HepG2 (cell line): ENCODE results near the gene NR2F1-AS1. TPM values are rescaled to one million over a fixed set of nuclear protein-coding genes. Genes with fewer than 3 reads are reported as not detected.

Source experiments
- AGO1 ChIP-seq: fragments of 200-400 bp; formaldehyde crosslinking; IDR thresholded peaks from 2 replicates; pipeline ENCODE4 v1.6.1; 2017; ENCODE audit warnings: mild to moderate bottlenecking, low read depth, low read length, moderate library complexity; ENCODE audit not compliant: poor library complexity, severe bottlenecking
- ASH2L ChIP-seq: fragments of 300-600, 200-600 bp; sonication (generic); IDR thresholded peaks from 2 replicates; pipeline ENCODE4 v1.7.0; 2017; ENCODE audit warnings: low read depth, mild to moderate bottlenecking, moderate library complexity, mixed read lengths, low read length; ENCODE audit not compliant: insufficient read length
- CC2D1A ChIP-seq: sonication (generic); formaldehyde crosslinking; IDR thresholded peaks from 2 replicates; pipeline ENCODE4 v1.8.1; 2023; ENCODE audit warnings: mild to moderate bottlenecking, missing genetic modification reagents
- KDM4B ChIP-seq: sonication (generic); formaldehyde crosslinking; IDR thresholded peaks from 2 replicates; pipeline ENCODE4 v1.4.0; 2020; ENCODE audit warnings: missing genetic modification reagents
- MEIS2 ChIP-seq: sonication (generic); formaldehyde crosslinking; IDR thresholded peaks from 2 replicates; pipeline ENCODE4 v1.9.0; 2021; ENCODE audit warnings: mild to moderate bottlenecking, missing genetic modification reagents
- PCBP1 ChIP-seq: fragments of 200-400 bp; formaldehyde crosslinking; IDR thresholded peaks from 2 replicates; pipeline ENCODE4 v1.6.1; 2017; ENCODE audit warnings: mild to moderate bottlenecking, low read depth, low read length, borderline replicate concordance
- REL ChIP-seq: sonication (generic); formaldehyde crosslinking; conservative IDR thresholded peaks from 2 replicates; pipeline ENCODE4 v1.8.0; 2022; ENCODE audit warnings: mild to moderate bottlenecking, missing genetic modification reagents, moderate library complexity
- SMARCC2 ChIP-seq: fragments of 450-650 bp; IDR thresholded peaks from 2 replicates; pipeline ENCODE4 v1.6.1; 2017; ENCODE audit warnings: antibody characterized with exemption, mild to moderate bottlenecking
- SPEN ChIP-seq: sonication (generic); formaldehyde crosslinking; IDR thresholded peaks from 2 replicates; pipeline ENCODE4 v1.5.1; 2020; ENCODE audit warnings: low read depth, mild to moderate bottlenecking, missing genetic modification reagents
- TBL1XR1 ChIP-seq: fragments of 150-350 bp; IDR thresholded peaks from 2 replicates; pipeline ENCODE4 v1.6.1; 2014; ENCODE audit warnings: borderline replicate concordance, low read length; ENCODE audit not compliant: partially characterized antibody
- TEAD2 ChIP-seq: sonication (generic); formaldehyde crosslinking; IDR thresholded peaks from 2 replicates; pipeline ENCODE4 v1.9.0; 2021; ENCODE audit warnings: missing genetic modification reagents
- TGIF2 ChIP-seq: IDR thresholded peaks from 2 replicates; pipeline ENCODE4 v1.6.1; 2016; ENCODE audit warnings: control low read depth, missing compliant biosample characterization
- ZNF121 ChIP-seq: sonication (generic); formaldehyde crosslinking; IDR thresholded peaks from 2 replicates; pipeline ENCODE4 v1.5.0; 2020; ENCODE audit warnings: mild to moderate bottlenecking, missing genetic modification reagents
- ZNF224 ChIP-seq: sonication (generic); formaldehyde crosslinking; IDR thresholded peaks from 2 replicates; pipeline ENCODE4 v1.5.0; 2020; ENCODE audit warnings: mild to moderate bottlenecking, missing genetic modification reagents
- ZNF256 ChIP-seq: sonication (generic); formaldehyde crosslinking; conservative IDR thresholded peaks from 2 replicates; pipeline ENCODE4 v1.4.0; 2020; ENCODE audit warnings: missing genetic modification reagents
- ZNF292 ChIP-seq: sonication (generic); formaldehyde crosslinking; IDR thresholded peaks from 2 replicates; pipeline ENCODE4 v1.8.1; 2022; ENCODE audit warnings: mild to moderate bottlenecking, low read depth, missing genetic modification reagents, borderline replicate concordance
- ZNF331 ChIP-seq: sonication (generic); formaldehyde crosslinking; IDR thresholded peaks from 2 replicates; pipeline ENCODE4 v1.4.0; 2020; ENCODE audit warnings: missing genetic modification reagents
- ZNF547 ChIP-seq: sonication (generic); formaldehyde crosslinking; IDR thresholded peaks from 2 replicates; pipeline ENCODE4 v1.5.1; 2020; ENCODE audit warnings: mild to moderate bottlenecking, missing genetic modification reagents
- ZNF589 ChIP-seq: sonication (generic); formaldehyde crosslinking; conservative IDR thresholded peaks from 2 replicates; pipeline ENCODE4 v1.8.0; 2022; ENCODE audit warnings: mild to moderate bottlenecking, moderate library complexity, missing genetic modification reagents
- polyA plus RNA-seq, 8 experiments: library from polyadenylated mRNA; depleted of rRNA in 3 of 8; stranded (reverse) in 7 of 8; unstranded in 1 of 8; fragments of >200 nt; fragmentation: Illumina TruSeq in 4 of 8; extraction: Trizol in 4 of 8; gene quantifications; 2 replicates each; pipeline versions ENCODE4 v1.2.1 to v1.2.3, GENCODE V29; 2011 to 2016; ENCODE audit warnings: low read depth in 4 of 8, missing spikeins in 1 of 8, mixed read lengths in 1 of 8; ENCODE audit not compliant: insufficient read depth in 1 of 8
- total RNA-seq, 5 experiments: library from RNA; depleted of rRNA; stranded (reverse); fragments of >200 nt; fragmentation: Illumina TruSeq; extraction: Trizol; gene quantifications; 2 replicates each; pipeline ENCODE4 v1.2.3, GENCODE V29; 2016; ENCODE audit warnings: low read depth in 1 of 5
- TF ChIP-seq, protein P1 (sequence below): sonication (generic); formaldehyde crosslinking; IDR thresholded peaks from 2 replicates; pipeline ENCODE4 v1.8.1; 2022; ENCODE audit warnings: low read depth, mild to moderate bottlenecking, missing genetic modification reagents
- TF ChIP-seq, protein P2 (sequence below): IDR thresholded peaks from 2 replicates; pipeline ENCODE4 v1.6.1; 2016; ENCODE audit warnings: missing compliant biosample characterization, missing genetic modification reagents, borderline replicate concordance
- TF ChIP-seq, protein P3 (sequence below): sonication (generic); formaldehyde crosslinking; IDR thresholded peaks from 2 replicates; pipeline ENCODE4 v1.4.0; 2020; ENCODE audit warnings: mild to moderate bottlenecking, low read depth, missing genetic modification reagents
- TF ChIP-seq, protein P4 (sequence below): sonication (generic); formaldehyde crosslinking; IDR thresholded peaks from 2 replicates; pipeline ENCODE4 v1.4.0; 2020; ENCODE audit warnings: missing genetic modification reagents

NR2F1-AS1 gene
- total and polyA plus RNA-seq, 2 of the 13 experiments (the other 11 are each of a cell fraction or from before 2014, with no cell fraction given) = 2.8 TPM

DNA sequence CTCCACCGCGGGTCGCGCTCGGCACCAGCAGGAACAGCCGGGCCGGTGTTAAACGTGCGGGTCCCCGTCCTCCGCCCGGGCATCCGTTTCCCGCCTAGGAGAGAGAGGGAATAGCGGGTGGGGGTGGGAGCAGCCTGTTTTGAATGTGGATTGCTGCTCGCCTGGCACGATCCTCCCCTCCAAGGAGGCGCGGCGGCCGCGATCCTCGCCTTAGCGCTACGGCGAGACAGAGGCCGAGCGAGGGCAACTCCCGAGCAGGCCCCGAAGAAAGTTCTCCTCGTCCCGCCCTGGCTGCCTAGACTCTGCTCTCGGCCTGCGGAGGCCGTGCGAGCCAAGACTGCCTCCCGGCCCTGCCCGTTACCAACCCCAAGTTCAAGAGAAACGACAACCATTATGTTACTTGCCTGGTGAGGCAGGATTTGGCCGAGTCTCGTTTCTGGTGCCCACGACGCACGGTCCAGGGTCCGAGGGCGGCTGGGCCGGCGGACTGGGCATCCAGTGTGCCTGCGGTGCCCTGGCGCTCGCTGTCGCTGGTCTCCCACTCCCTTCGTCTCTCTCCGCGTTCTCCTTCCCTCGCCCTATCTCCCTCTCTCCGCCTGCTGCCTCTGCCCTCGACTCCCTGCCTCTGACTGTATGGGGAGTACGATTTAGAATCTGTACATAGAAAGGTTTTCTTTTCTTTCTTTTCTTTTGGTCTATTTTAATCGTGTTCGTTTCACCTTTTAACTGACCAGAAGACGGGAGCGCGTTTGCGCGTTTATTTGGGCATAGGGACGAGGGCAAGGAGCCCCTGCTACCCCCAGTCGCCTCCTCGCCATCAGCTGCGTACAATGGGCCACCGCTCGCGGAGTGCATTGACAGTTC lies 724 bp downstream of the NR2F1-AS1 start (continued):
- TF ChIP-seq, protein P1, sequence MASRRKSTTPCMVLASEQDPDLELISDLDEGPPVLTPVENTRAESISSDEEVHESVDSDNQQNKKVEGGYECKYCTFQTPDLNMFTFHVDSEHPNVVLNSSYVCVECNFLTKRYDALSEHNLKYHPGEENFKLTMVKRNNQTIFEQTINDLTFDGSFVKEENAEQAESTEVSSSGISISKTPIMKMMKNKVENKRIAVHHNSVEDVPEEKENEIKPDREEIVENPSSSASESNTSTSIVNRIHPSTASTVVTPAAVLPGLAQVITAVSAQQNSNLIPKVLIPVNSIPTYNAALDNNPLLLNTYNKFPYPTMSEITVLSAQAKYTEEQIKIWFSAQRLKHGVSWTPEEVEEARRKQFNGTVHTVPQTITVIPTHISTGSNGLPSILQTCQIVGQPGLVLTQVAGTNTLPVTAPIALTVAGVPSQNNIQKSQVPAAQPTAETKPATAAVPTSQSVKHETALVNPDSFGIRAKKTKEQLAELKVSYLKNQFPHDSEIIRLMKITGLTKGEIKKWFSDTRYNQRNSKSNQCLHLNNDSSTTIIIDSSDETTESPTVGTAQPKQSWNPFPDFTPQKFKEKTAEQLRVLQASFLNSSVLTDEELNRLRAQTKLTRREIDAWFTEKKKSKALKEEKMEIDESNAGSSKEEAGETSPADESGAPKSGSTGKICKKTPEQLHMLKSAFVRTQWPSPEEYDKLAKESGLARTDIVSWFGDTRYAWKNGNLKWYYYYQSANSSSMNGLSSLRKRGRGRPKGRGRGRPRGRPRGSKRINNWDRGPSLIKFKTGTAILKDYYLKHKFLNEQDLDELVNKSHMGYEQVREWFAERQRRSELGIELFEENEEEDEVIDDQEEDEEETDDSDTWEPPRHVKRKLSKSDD (CRISPR knock-in tag) = peak; percentile 65; the same call in 1 of the 2 replicates
- TF ChIP-seq, protein P2, sequence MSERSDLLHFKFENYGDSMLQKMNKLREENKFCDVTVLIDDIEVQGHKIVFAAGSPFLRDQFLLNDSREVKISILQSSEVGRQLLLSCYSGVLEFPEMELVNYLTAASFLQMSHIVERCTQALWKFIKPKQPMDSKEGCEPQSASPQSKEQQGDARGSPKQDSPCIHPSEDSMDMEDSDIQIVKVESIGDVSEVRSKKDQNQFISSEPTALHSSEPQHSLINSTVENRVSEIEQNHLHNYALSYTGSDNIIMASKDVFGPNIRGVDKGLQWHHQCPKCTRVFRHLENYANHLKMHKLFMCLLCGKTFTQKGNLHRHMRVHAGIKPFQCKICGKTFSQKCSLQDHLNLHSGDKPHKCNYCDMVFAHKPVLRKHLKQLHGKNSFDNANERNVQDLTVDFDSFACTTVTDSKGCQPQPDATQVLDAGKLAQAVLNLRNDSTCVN (CRISPR knock-in tag) = 0 out of 2 replicates have a peak, but pooled peaks have one; percentile 1
- TF ChIP-seq SMARCC2 = no peak
- no peak for TF ChIP-seq KDM4B
- no peak for TF ChIP-seq ZNF121 (CRISPR knock-in tag)
- no peak for TF ChIP-seq CC2D1A (CRISPR knock-in tag)
- TF ChIP-seq ZNF292 (CRISPR knock-in tag) = peak; percentile 56; the same call in 1 of the 2 replicates
- TF ChIP-seq ZNF547 = peak; percentile 23
- TF ChIP-seq ZNF256 (CRISPR knock-in tag) = no peak; the same call in 1 of the 2 replicates
- no peak for TF ChIP-seq TBL1XR1
- TF ChIP-seq ASH2L = no peak
- no peak for TF ChIP-seq ZNF589 (CRISPR knock-in tag)
- TF ChIP-seq, protein P3, sequence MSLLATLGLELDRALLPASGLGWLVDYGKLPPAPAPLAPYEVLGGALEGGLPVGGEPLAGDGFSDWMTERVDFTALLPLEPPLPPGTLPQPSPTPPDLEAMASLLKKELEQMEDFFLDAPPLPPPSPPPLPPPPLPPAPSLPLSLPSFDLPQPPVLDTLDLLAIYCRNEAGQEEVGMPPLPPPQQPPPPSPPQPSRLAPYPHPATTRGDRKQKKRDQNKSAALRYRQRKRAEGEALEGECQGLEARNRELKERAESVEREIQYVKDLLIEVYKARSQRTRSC (CRISPR knock-in tag) = no peak
- 0 out of 2 replicates have a peak, but pooled peaks have one; percentile 7 for TF ChIP-seq TGIF2 (CRISPR knock-in tag)
- 0 out of 2 replicates have a peak, but pooled peaks have one; percentile 38 for TF ChIP-seq MEIS2 (CRISPR knock-in tag)
- TF ChIP-seq TEAD2 (CRISPR knock-in tag) = no peak
- TF ChIP-seq, protein P4, sequence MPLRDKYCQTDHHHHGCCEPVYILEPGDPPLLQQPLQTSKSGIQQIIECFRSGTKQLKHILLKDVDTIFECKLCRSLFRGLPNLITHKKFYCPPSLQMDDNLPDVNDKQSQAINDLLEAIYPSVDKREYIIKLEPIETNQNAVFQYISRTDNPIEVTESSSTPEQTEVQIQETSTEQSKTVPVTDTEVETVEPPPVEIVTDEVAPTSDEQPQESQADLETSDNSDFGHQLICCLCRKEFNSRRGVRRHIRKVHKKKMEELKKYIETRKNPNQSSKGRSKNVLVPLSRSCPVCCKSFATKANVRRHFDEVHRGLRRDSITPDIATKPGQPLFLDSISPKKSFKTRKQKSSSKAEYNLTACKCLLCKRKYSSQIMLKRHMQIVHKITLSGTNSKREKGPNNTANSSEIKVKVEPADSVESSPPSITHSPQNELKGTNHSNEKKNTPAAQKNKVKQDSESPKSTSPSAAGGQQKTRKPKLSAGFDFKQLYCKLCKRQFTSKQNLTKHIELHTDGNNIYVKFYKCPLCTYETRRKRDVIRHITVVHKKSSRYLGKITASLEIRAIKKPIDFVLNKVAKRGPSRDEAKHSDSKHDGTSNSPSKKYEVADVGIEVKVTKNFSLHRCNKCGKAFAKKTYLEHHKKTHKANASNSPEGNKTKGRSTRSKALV = 0 out of 2 replicates have a peak, but pooled peaks have one; percentile 39
- no peak for TF ChIP-seq AGO1
- TF ChIP-seq PCBP1 = no peak
- TF ChIP-seq ZNF331 (CRISPR knock-in tag) = no peak
- TF ChIP-seq SPEN (CRISPR knock-in tag) = no peak; the same call in 1 of the 2 replicates
- peak; percentile 47; the same call in 1 of the 2 replicates for TF ChIP-seq REL (CRISPR knock-in tag)
- no peak for TF ChIP-seq ZNF224
